RPMI8226 (cell line): ENCODE results near the gene SCGB1D1.
"Not testable (repeated sequence)": the region's sequence is repeated elsewhere in the genome, so short reads cannot be mapped to it uniquely, and the experiment has no call there.

Source experiments
- DNase-seq: peaks from one replicate; pipeline ENCODE4 v3.0.0-alpha.2; 2015

SCGB1D1 gene

GRCh38 chr11:62169448-62169847 is 20.6 kb upstream of the SCGB1D1 start:
- no peak for DNase-seq

- DNase-seq: no peak
Observed at GRCh38 chr11:62169935-62170334, 20.1 kb upstream of the SCGB1D1 start.

- DNase-seq: peak; percentile 93
Observed at GRCh38 chr11:62171261-62171723, 18.7 kb upstream of the SCGB1D1 start.

GRCh38 chr11:62172294-62172693 is 17.7 kb upstream of the SCGB1D1 start:
- no peak for DNase-seq

- DNase-seq: no peak
Observed at GRCh38 chr11:62176766-62177165, 13.2 kb upstream of the SCGB1D1 start.

GRCh38 chr11:62179995-62180394 is 10.0 kb upstream of the SCGB1D1 start:
- DNase-seq: no peak

GRCh38 chr11:62181097-62181496 is 8.9 kb upstream of the SCGB1D1 start:
- DNase-seq: no peak

- DNase-seq: no peak
Observed at GRCh38 chr11:62182147-62182891, 7.7 kb upstream of the SCGB1D1 start.

GRCh38 chr11:62186195-62186594 is 3.8 kb upstream of the SCGB1D1 start:
- DNase-seq: no peak

GRCh38 chr11:62193952-62194351 is 3.9 kb downstream of the SCGB1D1 start:
- DNase-seq: no peak

- DNase-seq: not testable (repeated sequence)
Observed at GRCh38 chr11:62195010-62195409, 5.0 kb downstream of the SCGB1D1 start.

GRCh38 chr11:62195945-62196344 is 5.9 kb downstream of the SCGB1D1 start:
- no peak for DNase-seq

GRCh38 chr11:62197400-62197799 is 7.4 kb downstream of the SCGB1D1 start:
- not testable (repeated sequence) for DNase-seq

- DNase-seq: peak; percentile 50
Observed at GRCh38 chr11:62201376-62201775, 11.4 kb downstream of the SCGB1D1 start.

GRCh38 chr11:62202910-62203309 is 12.9 kb downstream of the SCGB1D1 start:
- DNase-seq: no peak

GRCh38 chr11:62204430-62204829 is 14.4 kb downstream of the SCGB1D1 start:
- no peak for DNase-seq

GRCh38 chr11:62205441-62205840 is 15.4 kb downstream of the SCGB1D1 start:
- DNase-seq: no peak

- DNase-seq: not testable (repeated sequence)
Observed at GRCh38 chr11:62206276-62207066, 16.5 kb downstream of the SCGB1D1 start.

GRCh38 chr11:62208785-62209144 is 18.7 kb downstream of the SCGB1D1 start:
- no peak for DNase-seq

- peak; percentile 39 for DNase-seq
Observed at GRCh38 chr11:62217191-62217748, 27.3 kb downstream of the SCGB1D1 start.

GRCh38 chr11:62221498-62221897 is 31.5 kb downstream of the SCGB1D1 start:
- no peak for DNase-seq

GRCh38 chr11:62223095-62223494 is 33.1 kb downstream of the SCGB1D1 start:
- no peak for DNase-seq

- no peak for DNase-seq
Observed at GRCh38 chr11:62233730-62234129, 43.7 kb downstream of the SCGB1D1 start.

GRCh38 chr11:62236187-62236586 is 46.2 kb downstream of the SCGB1D1 start:
- DNase-seq: no peak
